ENCODE measurements around the gene TMEM161B. TPM values are rescaled to one million over a fixed set of nuclear protein-coding genes. Genes with fewer than 3 reads are reported as not detected.

TMEM161B gene
- total and polyA plus RNA-seq, 2 of the 13 experiments (the other 11 are each of a cell fraction or from before 2014, with no cell fraction given): 15.0 to 22.1 TPM

DNA sequence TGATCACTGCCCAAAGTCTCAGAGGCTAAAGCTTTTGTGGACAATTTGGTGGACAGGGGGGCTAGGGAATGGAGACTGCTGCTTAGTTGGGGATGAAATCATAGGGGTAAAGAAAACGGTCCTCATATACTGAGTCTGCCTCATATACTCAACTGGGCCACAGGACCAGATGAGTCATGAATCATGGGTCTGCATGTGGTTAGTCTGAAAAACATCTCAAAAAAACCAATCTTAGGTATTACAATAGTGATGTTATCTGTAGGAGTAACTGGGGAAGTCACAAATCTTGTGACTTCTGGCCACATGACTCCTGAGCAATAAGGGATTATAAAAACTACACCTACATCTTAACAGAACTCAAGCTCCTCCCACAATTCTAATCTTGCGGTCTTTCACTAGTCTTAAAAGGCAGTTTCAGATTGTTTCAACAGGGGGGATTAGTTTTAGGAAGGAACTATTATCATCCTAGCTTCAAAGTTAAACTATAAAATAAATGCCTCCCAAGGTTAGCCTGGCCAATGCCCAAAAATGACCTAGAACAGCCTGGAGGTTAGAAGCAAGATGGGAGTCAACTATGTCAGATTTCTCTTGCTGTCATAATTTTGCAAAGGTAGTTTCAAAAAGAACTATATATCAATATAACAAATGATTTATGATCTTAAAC lies 17.5 kb downstream of the TMEM161B start:
- Histone ChIP-seq H3K79me2 (ENCODE audit: insufficient read depth, low read length) (peaks cover 92% of the 10 kb centered on the region), H3K4me1 (ENCODE audit: insufficient read depth, low read length) (peaks cover 29% of the 10 kb centered on the region), H4K20me1 (ENCODE audit: insufficient read depth, low read length) (no peaks in the 10 kb centered on the region), H3K27me3 (ENCODE audit: control insufficient read depth in 1 of 2, insufficient read depth in 2 of 2, low read length in 2 of 2) (no peaks in the 10 kb centered on the region), H3K4me3 (replicated peaks in 1 of 3; ENCODE audit: insufficient read depth in 1 of 3, low read depth in 2 of 3, low read length in 3 of 3) (no peak overlapping the region), H3K9ac (ENCODE audit: insufficient read depth, low read depth, low read length) (no peak overlapping the region), H2AFZ (ENCODE audit: low read length) (no peak overlapping the region), H3K36me3 (replicated peaks in 1 of 2; ENCODE audit: control insufficient read depth in 1 of 2, insufficient read depth in 2 of 2, low read length in 2 of 2) (no peaks in the 10 kb centered on the region; a peak in 1 of 5 replicates), H3K4me2 (ENCODE audit: low read depth, low read length) (no peak overlapping the region), H3K27ac (ENCODE audit: extremely low read length, insufficient read depth, low read length) (no peak overlapping the region), H3K9me3 (ENCODE audit: low read length) (no peaks in the 10 kb centered on the region)
- no TSS peak for BruUV-seq (replicated peaks)
- ChIA-PET CTCF (ENCODE audit: low intra/inter-chr PET ratio, low total read pairs) (no interaction called here), POLR2A (no interaction called here)
- TF ChIP-seq PRPF4 (IDR thresholded peaks at IDR 0.05; ENCODE audit: low read depth, low read length, poor library complexity, severe bottlenecking): no peak
- TF ChIP-seq MEIS1 (CRISPR knock-in tag; IDR thresholded peaks at IDR 0.05; ENCODE audit: borderline replicate concordance): no peak
- FAIRE-seq (no peak), DNase-seq (ENCODE audit: low spot score) (no peak), ATAC-seq (no peak)
- WGBS (ENCODE audit: low lambda C conversion rate): 100% methylated on average over 2 of the region's 2 CpGs
- intact Hi-C loops (cut with micrococcal nuclease; ENCODE audit: unreplicated experiment) (no loop called here), in situ Hi-C loops (cut with HindIII; ENCODE audit: extremely low pct_ligation_motif_present, low pct_unique_long_range_greater_than_20kb) (no loop called here)

DNA sequence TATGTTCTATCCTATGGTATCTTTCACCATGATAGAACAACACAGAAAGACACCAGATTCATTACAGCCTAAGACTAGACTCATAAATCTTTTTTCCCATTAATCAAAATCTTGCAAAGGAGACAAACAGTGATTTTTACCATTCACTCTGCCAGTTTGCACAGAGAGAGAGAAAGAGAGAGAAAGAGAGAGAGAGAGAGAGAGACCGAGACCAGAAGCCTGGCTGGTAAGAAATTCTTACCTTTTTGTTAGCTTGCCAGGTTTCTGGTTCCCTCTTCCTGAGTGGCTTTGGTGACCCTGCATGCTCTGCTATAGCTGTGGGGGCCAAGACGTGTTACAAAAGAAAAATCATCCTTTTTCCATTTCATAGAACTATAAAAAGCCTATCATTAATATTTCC lies 18.6 kb downstream of the TMEM161B start:
- ChIA-PET POLR2A (no interaction called here), CTCF (ENCODE audit: low intra/inter-chr PET ratio, low total read pairs) (no interaction called here)
- H3K36me3 ChIP-seq (replicated peaks in 1 of 2; ENCODE audit: control insufficient read depth in 1 of 2, insufficient read depth in 2 of 2, low read length in 2 of 2): no peaks in the 10 kb centered on the region; a peak in 1 of 5 replicates
- H3K4me3 ChIP-seq (replicated peaks in 1 of 3; ENCODE audit: insufficient read depth in 1 of 3, low read depth in 2 of 3, low read length in 3 of 3): no peak overlapping the region
- H3K9ac ChIP-seq (ENCODE audit: insufficient read depth, low read depth, low read length): no peak overlapping the region
- FAIRE-seq (no peak), ATAC-seq (no peak), DNase-seq (ENCODE audit: low spot score) (no peak)
- no peak overlapping the region for H3K27ac ChIP-seq (ENCODE audit: extremely low read length, insufficient read depth, low read length)
- no peaks in the 10 kb centered on the region for H3K27me3 ChIP-seq (ENCODE audit: control insufficient read depth in 1 of 2, insufficient read depth in 2 of 2, low read length in 2 of 2)
- in situ Hi-C loops (cut with HindIII; ENCODE audit: extremely low pct_ligation_motif_present, low pct_unique_long_range_greater_than_20kb) (no loop called here), intact Hi-C loops (cut with micrococcal nuclease; ENCODE audit: unreplicated experiment) (no loop called here)
- peaks cover 41% of the 10 kb centered on the region for H3K4me1 ChIP-seq (ENCODE audit: insufficient read depth, low read length)
- no peak overlapping the region for H3K4me2 ChIP-seq (ENCODE audit: low read depth, low read length)
- H3K79me2 ChIP-seq (ENCODE audit: insufficient read depth, low read length): peaks cover 87% of the 10 kb centered on the region
- 91% methylated on average over 2 of the region's 2 CpGs for WGBS (ENCODE audit: low lambda C conversion rate)
- H3K9me3 ChIP-seq (ENCODE audit: low read length): no peaks in the 10 kb centered on the region
- no peak overlapping the region for H2AFZ ChIP-seq (ENCODE audit: low read length)
- H4K20me1 ChIP-seq (ENCODE audit: insufficient read depth, low read length): no peaks in the 10 kb centered on the region
- TF ChIP-seq GATAD1 (CRISPR knock-in tag; IDR thresholded peaks at IDR 0.05) (no peak), SMAD3 (CRISPR knock-in tag; IDR thresholded peaks at IDR 0.05) (no peak)
- TF ChIP-seq, protein P1, sequence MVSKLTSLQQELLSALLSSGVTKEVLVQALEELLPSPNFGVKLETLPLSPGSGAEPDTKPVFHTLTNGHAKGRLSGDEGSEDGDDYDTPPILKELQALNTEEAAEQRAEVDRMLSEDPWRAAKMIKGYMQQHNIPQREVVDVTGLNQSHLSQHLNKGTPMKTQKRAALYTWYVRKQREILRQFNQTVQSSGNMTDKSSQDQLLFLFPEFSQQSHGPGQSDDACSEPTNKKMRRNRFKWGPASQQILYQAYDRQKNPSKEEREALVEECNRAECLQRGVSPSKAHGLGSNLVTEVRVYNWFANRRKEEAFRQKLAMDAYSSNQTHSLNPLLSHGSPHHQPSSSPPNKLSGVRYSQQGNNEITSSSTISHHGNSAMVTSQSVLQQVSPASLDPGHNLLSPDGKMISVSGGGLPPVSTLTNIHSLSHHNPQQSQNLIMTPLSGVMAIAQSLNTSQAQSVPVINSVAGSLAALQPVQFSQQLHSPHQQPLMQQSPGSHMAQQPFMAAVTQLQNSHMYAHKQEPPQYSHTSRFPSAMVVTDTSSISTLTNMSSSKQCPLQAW (CRISPR knock-in tag; IDR thresholded peaks at IDR 0.05): no peak
- TF ChIP-seq, protein P2, sequence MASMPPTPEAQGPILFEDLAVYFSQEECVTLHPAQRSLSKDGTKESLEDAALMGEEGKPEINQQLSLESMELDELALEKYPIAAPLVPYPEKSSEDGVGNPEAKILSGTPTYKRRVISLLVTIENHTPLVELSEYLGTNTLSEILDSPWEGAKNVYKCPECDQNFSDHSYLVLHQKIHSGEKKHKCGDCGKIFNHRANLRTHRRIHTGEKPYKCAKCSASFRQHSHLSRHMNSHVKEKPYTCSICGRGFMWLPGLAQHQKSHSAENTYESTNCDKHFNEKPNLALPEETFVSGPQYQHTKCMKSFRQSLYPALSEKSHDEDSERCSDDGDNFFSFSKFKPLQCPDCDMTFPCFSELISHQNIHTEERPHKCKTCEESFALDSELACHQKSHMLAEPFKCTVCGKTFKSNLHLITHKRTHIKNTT (CRISPR knock-in tag; IDR thresholded peaks at IDR 0.05): no peak
- no TSS peak for BruUV-seq (replicated peaks)

All from HepG2 (cell line).